Trophoblast cell (in vitro differentiated cells and primary cell): ENCODE measurements around the gene ADD2.

Experiments used
- DNase-seq, 2 donors: peaks; one replicate each; pipeline ENCODE4 v3.0.0-alpha.2; 2016
- H2AFZ ChIP-seq: 2 replicates; pipeline ENCODE4 v1.6.1; 2013; ENCODE audit warnings: low read length, moderate library complexity, mild to moderate bottlenecking; ENCODE audit not compliant: insufficient read depth, poor library complexity
- H2AK5ac ChIP-seq: 2 replicates; pipeline ENCODE4 v1.6.1; 2013; ENCODE audit warnings: mild to moderate bottlenecking, low read length
- H2BK120ac ChIP-seq: 2 replicates; pipeline ENCODE4 v1.6.1; 2013; ENCODE audit warnings: low read length, mild to moderate bottlenecking, moderate library complexity; ENCODE audit not compliant: insufficient read depth, poor library complexity
- H2BK12ac ChIP-seq: 2 replicates; pipeline ENCODE4 v1.6.1; 2013; ENCODE audit warnings: mild to moderate bottlenecking, low read length, moderate library complexity
- H2BK5ac ChIP-seq: 2 replicates; pipeline ENCODE4 v1.6.1; 2013; ENCODE audit warnings: low read length, low read depth, moderate library complexity, mild to moderate bottlenecking; ENCODE audit not compliant: poor library complexity
- H3K14ac ChIP-seq: 2 replicates; pipeline ENCODE4 v1.6.1; 2013; ENCODE audit warnings: mild to moderate bottlenecking, low read length
- H3K18ac ChIP-seq: 2 replicates; pipeline ENCODE4 v1.6.1; 2013; ENCODE audit warnings: mild to moderate bottlenecking, low read length
- H3K23ac ChIP-seq: 2 replicates; pipeline ENCODE4 v1.6.1; 2013; ENCODE audit warnings: low read length
- H3K27ac ChIP-seq: 2 replicates; pipeline ENCODE4 v1.5.1; 2013; ENCODE audit warnings: low read depth, mild to moderate bottlenecking, inconsistent platforms, low read length, moderate library complexity
- H3K27me3 ChIP-seq: 2 replicates; pipeline ENCODE4 v1.6.1; 2013; ENCODE audit warnings: inconsistent platforms, mild to moderate bottlenecking, low read length, moderate library complexity; ENCODE audit not compliant: insufficient read depth
- H3K36me3 ChIP-seq, 2 experiments: 1 replicate in 1 of 2; 2 replicates in 1 of 2; pipeline ENCODE4 v1.6.1; 2013; ENCODE audit warnings: low read length in 2 of 2, mild to moderate bottlenecking in 2 of 2, moderate library complexity in 1 of 2; ENCODE audit not compliant: insufficient read depth in 2 of 2, control insufficient read depth in 1 of 2
- H3K4ac ChIP-seq: 2 replicates; pipeline ENCODE4 v1.6.1; 2013; ENCODE audit warnings: low read depth, mild to moderate bottlenecking, low read length, moderate library complexity
- H3K4me1 ChIP-seq, 2 experiments: 1 replicate in 1 of 2; 2 replicates in 1 of 2; pipeline ENCODE4 v1.6.1; 2013; ENCODE audit warnings: low read length in 2 of 2, mild to moderate bottlenecking in 2 of 2, moderate library complexity in 1 of 2; ENCODE audit not compliant: insufficient read depth in 2 of 2, control insufficient read depth in 1 of 2
- H3K4me2 ChIP-seq: 2 replicates; pipeline ENCODE4 v1.6.1; 2013; ENCODE audit warnings: inconsistent platforms, mild to moderate bottlenecking, low read length, moderate library complexity
- H3K4me3 ChIP-seq: 2 replicates; pipeline ENCODE4 v1.5.1; 2013; ENCODE audit warnings: mild to moderate bottlenecking, low read depth, low read length, inconsistent platforms
- H3K79me1 ChIP-seq: one replicate; pipeline ENCODE4 v1.6.1; 2013; ENCODE audit warnings: low read length
- H3K79me2 ChIP-seq: 2 replicates; pipeline ENCODE4 v1.6.1; 2013; ENCODE audit warnings: low read length, mild to moderate bottlenecking; ENCODE audit not compliant: control insufficient read depth, insufficient read depth, poor library complexity
- H3K9ac ChIP-seq: 2 replicates; pipeline ENCODE4 v1.6.1; 2013; ENCODE audit warnings: mild to moderate bottlenecking, low read length
- H3K9me3 ChIP-seq: 2 replicates; pipeline ENCODE4 v1.6.1; 2013; ENCODE audit warnings: low read depth, mild to moderate bottlenecking, control low read depth, inconsistent platforms, low read length; ENCODE audit not compliant: insufficient read depth
- H4K12ac ChIP-seq: 2 replicates; pipeline ENCODE4 v1.6.1; 2013; ENCODE audit warnings: low read depth, mild to moderate bottlenecking, low read length, moderate library complexity
- H4K8ac ChIP-seq: 2 replicates; pipeline ENCODE4 v1.6.1; 2013; ENCODE audit warnings: low read depth, mild to moderate bottlenecking, low read length, moderate library complexity
- H4K91ac ChIP-seq: one replicate; pipeline ENCODE4 v1.6.1; 2013; ENCODE audit warnings: low read depth, mild to moderate bottlenecking, low read length, moderate library complexity
- WGBS: extraction: QIAGEN DNeasy Blood & Tissue Kit; methylation state at CpG from one replicate; pipeline ENCODE4 v1.1.7; 2013; ENCODE audit warnings: missing lambda C conversion rate; ENCODE audit not compliant: insufficient read length, insufficient coverage; ENCODE audit errors: extremely low coverage; 5-methylcytosine and 5-hydroxymethylcytosine counted together

The ADD2 gene

GRCh38 chr2:70632388-70632787 lies 135.6 kb downstream of the ADD2 start:
- Histone ChIP-seq H3K4ac (no peak overlapping the region), H3K27ac (no peak overlapping the region), H3K14ac (no peak overlapping the region), H3K9me3 (no peaks in the 10 kb centered on the region), H3K4me1 (no peaks in the 10 kb centered on the region), H3K4me3 (no peak overlapping the region), H4K91ac (no peak overlapping the region), H3K18ac (no peak overlapping the region), H3K79me1 (no peaks in the 10 kb centered on the region), H4K8ac (no peak overlapping the region), H2AK5ac (no peak overlapping the region), H3K4me2 (no peak overlapping the region), H2AFZ (no peak overlapping the region), H3K27me3 (no peaks in the 10 kb centered on the region), H2BK120ac (no peak overlapping the region), H3K79me2 (no peaks in the 10 kb centered on the region), H2BK5ac (no peak overlapping the region), H4K12ac (no peak overlapping the region), H2BK12ac (no peak overlapping the region), H3K23ac (no peak overlapping the region), H3K9ac (no peak overlapping the region), H3K36me3 (no peaks in the 10 kb centered on the region)
- DNase-seq, result no peak
- no CpG with 5 or more reads among the region's 1 CpG for WGBS

- no peak overlapping the region for H2AK5ac ChIP-seq
- no peak overlapping the region for H3K23ac ChIP-seq
- H3K18ac ChIP-seq, result no peak overlapping the region
- H2BK12ac ChIP-seq, result no peak overlapping the region
- H3K4ac ChIP-seq, result no peak overlapping the region
- no CpG with 5 or more reads among the region's 1 CpG for WGBS
- H3K36me3 ChIP-seq, result no peaks in the 10 kb centered on the region
- no peak for DNase-seq
- no peak overlapping the region for H3K4me2 ChIP-seq
- no peak overlapping the region for H4K12ac ChIP-seq
- H3K27me3 ChIP-seq, result no peaks in the 10 kb centered on the region
- H3K9me3 ChIP-seq, result no peaks in the 10 kb centered on the region
- no peak overlapping the region for H4K8ac ChIP-seq
- H3K27ac ChIP-seq, result no peak overlapping the region
- no peaks in the 10 kb centered on the region for H3K79me1 ChIP-seq
- H3K79me2 ChIP-seq, result no peaks in the 10 kb centered on the region
- no peak overlapping the region for H2AFZ ChIP-seq
- H3K14ac ChIP-seq, result no peak overlapping the region
- H3K4me3 ChIP-seq, result no peak overlapping the region
- no peak overlapping the region for H3K9ac ChIP-seq
- H2BK120ac ChIP-seq, result no peak overlapping the region
- no peaks in the 10 kb centered on the region for H3K4me1 ChIP-seq
- no peak overlapping the region for H2BK5ac ChIP-seq
- H4K91ac ChIP-seq, result no peak overlapping the region
Observed at GRCh38 chr2:70630761-70631160, 137.2 kb downstream of the ADD2 start.

- Histone ChIP-seq H4K91ac (no peak overlapping the region), H3K4me1 (no peaks in the 10 kb centered on the region), H3K9me3 (no peaks in the 10 kb centered on the region), H3K4ac (no peak overlapping the region), H3K79me2 (no peaks in the 10 kb centered on the region), H4K8ac (no peak overlapping the region), H2BK5ac (no peak overlapping the region), H2AK5ac (no peak overlapping the region), H2BK120ac (no peak overlapping the region), H3K36me3 (no peaks in the 10 kb centered on the region), H3K18ac (no peak overlapping the region), H4K12ac (no peak overlapping the region), H3K23ac (no peak overlapping the region), H3K9ac (no peak overlapping the region), H3K4me3 (no peak overlapping the region), H3K27ac (no peak overlapping the region), H2BK12ac (no peak overlapping the region), H2AFZ (no peak overlapping the region), H3K14ac (no peak overlapping the region), H3K27me3 (no peaks in the 10 kb centered on the region), H3K4me2 (no peak overlapping the region), H3K79me1 (no peaks in the 10 kb centered on the region)
- WGBS, result no CpG with 5 or more reads among the region's 2 CpGs
- no peak for DNase-seq
Observed at GRCh38 chr2:70627211-70627898, 140.6 kb downstream of the ADD2 start.

- Histone ChIP-seq H3K79me2 (no peaks in the 10 kb centered on the region), H4K12ac (no peak overlapping the region), H3K9ac (no peak overlapping the region), H4K8ac (no peak overlapping the region), H3K4me1 (no peaks in the 10 kb centered on the region), H3K4me3 (no peak overlapping the region), H3K18ac (no peak overlapping the region), H3K14ac (no peak overlapping the region), H3K27me3 (no peaks in the 10 kb centered on the region), H2AK5ac (no peak overlapping the region), H3K36me3 (no peaks in the 10 kb centered on the region), H3K79me1 (no peaks in the 10 kb centered on the region), H2AFZ (no peak overlapping the region), H3K9me3 (no peaks in the 10 kb centered on the region), H2BK120ac (no peak overlapping the region), H2BK5ac (no peak overlapping the region), H3K27ac (no peak overlapping the region), H4K91ac (no peak overlapping the region), H3K4me2 (no peak overlapping the region), H2BK12ac (no peak overlapping the region), H3K23ac (no peak overlapping the region), H3K4ac (no peak overlapping the region)
- no peak for DNase-seq
- WGBS, result no CpG with 5 or more reads among the region's 13 CpGs
Observed at GRCh38 chr2:70626254-70626990, 141.6 kb downstream of the ADD2 start.
